ENCODE results near the gene ZNF710. TPM values are rescaled to one million over a fixed set of nuclear protein-coding genes. Genes with fewer than 3 reads are reported as not detected.
A peak's percentile ranks its signal among the peaks of the same experiment; 100 is the strongest.

Gene ZNF710
- total RNA-seq, 1 donor from 2014 or later, result 129 TPM

DNA sequence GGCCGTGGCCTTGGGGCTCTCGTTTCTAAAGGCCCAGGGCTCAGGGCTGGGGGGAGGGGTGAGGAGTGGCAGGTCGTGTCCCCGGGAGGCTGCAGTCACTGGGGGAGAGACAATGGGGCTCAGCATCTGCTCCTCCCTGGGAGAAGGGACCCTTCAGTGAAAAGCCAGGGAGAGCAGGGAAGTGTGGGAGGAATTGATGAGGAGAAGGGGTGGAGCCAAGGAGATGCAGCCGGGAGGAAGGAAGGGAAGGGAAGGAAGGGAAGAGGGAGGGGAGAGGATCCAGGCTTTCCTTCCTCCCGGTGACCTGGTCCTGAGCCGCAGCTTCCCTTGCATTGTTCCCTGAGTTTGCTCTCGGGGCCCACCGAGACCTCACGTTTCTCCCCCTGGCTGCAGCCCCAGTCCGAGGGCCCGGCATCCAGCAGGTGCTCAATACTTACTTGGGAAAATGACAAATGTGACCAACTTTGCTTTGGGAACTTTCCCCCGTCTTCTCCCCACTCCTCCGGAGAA, 1.4 kb upstream of the ZNF710 start:
- H3K36me3 Mint-ChIP-seq (ENCODE audit: low read depth, unreplicated experiment), result peaks cover 6% of the 10 kb centered on the region
- peak overlapping the region; percentile 87 for H3K4me3 Mint-ChIP-seq (ENCODE audit: unreplicated experiment)
- peaks cover 46% of the 10 kb centered on the region for H3K4me1 Mint-ChIP-seq (ENCODE audit: unreplicated experiment)
- H3K27ac Mint-ChIP-seq (ENCODE audit: unreplicated experiment), result peak overlapping the region; percentile 84
- peak; percentile 37 for DNase-seq (ENCODE audit: low spot score)
- peaks cover 14% of the 10 kb centered on the region for H3K27me3 Mint-ChIP-seq (ENCODE audit: unreplicated experiment)
- peaks cover 4% of the 10 kb centered on the region for H3K9me3 Mint-ChIP-seq (ENCODE audit: unreplicated experiment)
- TF ChIP-seq, protein P1, sequence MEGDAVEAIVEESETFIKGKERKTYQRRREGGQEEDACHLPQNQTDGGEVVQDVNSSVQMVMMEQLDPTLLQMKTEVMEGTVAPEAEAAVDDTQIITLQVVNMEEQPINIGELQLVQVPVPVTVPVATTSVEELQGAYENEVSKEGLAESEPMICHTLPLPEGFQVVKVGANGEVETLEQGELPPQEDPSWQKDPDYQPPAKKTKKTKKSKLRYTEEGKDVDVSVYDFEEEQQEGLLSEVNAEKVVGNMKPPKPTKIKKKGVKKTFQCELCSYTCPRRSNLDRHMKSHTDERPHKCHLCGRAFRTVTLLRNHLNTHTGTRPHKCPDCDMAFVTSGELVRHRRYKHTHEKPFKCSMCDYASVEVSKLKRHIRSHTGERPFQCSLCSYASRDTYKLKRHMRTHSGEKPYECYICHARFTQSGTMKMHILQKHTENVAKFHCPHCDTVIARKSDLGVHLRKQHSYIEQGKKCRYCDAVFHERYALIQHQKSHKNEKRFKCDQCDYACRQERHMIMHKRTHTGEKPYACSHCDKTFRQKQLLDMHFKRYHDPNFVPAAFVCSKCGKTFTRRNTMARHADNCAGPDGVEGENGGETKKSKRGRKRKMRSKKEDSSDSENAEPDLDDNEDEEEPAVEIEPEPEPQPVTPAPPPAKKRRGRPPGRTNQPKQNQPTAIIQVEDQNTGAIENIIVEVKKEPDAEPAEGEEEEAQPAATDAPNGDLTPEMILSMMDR (IDR thresholded peaks at IDR 0.05; ENCODE audit: unreplicated experiment), result no peak

DNA sequence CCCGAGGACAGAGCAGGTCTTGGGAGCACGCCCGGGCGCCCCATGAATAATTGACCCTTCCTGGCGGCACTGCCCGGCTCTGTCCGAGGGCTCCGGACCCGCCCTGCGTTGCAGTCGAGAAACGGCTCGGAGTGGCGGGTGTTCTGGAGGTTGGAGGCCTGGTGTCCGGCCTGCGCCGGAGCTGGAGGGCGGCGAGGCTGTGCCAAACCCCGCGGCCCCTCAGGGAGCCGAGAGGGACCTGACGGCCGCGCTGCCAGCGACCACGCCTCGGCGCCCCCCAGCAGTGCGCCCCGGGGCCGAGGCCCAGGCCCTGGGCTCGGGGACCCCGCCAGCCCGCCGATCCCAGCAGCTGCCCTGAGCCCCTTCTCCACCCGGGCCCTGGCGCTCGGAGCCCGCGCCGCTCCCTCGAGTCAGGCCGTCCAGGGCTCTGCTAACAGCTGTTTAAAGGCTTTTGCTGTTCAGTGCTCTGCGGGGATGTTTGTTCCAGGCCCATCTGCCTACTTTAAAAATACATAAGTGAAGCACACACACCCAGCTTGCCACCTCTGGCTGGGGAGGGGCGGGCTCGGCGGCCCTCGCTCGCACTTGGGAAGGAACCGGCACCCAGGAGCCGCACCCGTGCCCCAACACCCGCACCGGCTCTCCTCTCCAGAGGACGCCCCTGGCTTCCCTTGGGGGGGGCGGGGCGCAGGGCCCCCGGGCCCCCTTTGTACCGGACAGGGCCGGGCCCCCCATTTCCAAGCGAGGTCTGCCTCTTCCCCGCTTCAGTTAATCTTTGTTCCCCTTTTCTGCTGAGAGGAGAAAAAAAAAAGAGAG, 730 bp upstream of the ZNF710 start:
- H3K36me3 Mint-ChIP-seq (ENCODE audit: low read depth, unreplicated experiment), result peaks cover 11% of the 10 kb centered on the region
- H3K9me3 Mint-ChIP-seq (ENCODE audit: unreplicated experiment), result peaks cover 4% of the 10 kb centered on the region
- peaks cover 14% of the 10 kb centered on the region for H3K27me3 Mint-ChIP-seq (ENCODE audit: unreplicated experiment)
- H3K4me3 Mint-ChIP-seq (ENCODE audit: unreplicated experiment), result peak overlapping the region; percentile 97
- DNase-seq (ENCODE audit: low spot score), result peak; percentile 60
- TF ChIP-seq, protein P1 (IDR thresholded peaks at IDR 0.05; ENCODE audit: unreplicated experiment), result no peak
- peaks cover 51% of the 10 kb centered on the region for H3K4me1 Mint-ChIP-seq (ENCODE audit: unreplicated experiment)
- H3K27ac Mint-ChIP-seq (ENCODE audit: unreplicated experiment), result peak overlapping the region; percentile 98

DNA sequence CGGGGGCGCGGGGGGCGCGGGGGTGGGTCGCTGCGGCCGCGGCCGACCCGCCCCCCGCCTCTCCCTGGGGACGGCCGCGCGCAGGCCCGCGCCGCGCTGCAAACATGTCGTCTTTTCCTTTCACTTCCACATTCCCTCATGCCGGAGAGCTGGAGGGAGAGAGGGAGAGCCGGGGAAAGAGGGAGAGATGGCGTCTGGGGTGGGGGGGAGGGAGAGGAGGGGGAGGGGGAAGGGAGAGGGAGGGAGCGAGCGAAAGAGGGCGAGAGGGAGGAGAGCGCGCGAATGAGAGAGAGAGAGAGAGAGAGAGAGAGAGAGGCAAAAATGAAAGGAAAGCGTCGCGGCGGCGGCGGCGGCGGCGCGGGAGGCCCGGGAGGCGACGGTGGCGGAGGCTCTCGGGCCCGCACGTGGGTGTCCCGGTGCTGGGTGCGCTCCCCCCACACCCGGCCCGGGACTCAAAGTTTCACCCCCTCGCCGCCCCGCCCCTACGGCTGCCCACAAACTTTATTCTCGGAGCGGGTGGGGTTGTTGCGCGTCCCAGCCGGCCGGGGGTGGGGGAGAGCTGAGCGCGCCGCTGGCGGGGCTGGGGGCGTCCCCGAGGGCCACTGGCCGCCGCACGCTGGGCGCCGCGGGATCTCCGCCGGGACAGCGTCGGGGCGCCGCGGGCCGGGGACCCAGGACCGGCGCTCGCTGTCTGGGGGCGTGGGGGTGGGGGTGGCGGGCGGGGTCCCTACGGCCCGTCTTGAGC, 731 bp downstream of the ZNF710 start:
- TF ChIP-seq, protein P1 (IDR thresholded peaks at IDR 0.05; ENCODE audit: unreplicated experiment), result no peak
- DNase-seq (ENCODE audit: low spot score), result peak; percentile 48
- Mint-ChIP-seq H3K4me3 (ENCODE audit: unreplicated experiment) (peak overlapping the region; percentile 97), H3K27me3 (ENCODE audit: unreplicated experiment) (peaks cover 15% of the 10 kb centered on the region), H3K9me3 (ENCODE audit: unreplicated experiment) (peaks cover 4% of the 10 kb centered on the region), H3K27ac (ENCODE audit: unreplicated experiment) (peak overlapping the region; percentile 13), H3K36me3 (ENCODE audit: low read depth, unreplicated experiment) (peaks cover 11% of the 10 kb centered on the region), H3K4me1 (ENCODE audit: unreplicated experiment) (peaks cover 55% of the 10 kb centered on the region)

DNA sequence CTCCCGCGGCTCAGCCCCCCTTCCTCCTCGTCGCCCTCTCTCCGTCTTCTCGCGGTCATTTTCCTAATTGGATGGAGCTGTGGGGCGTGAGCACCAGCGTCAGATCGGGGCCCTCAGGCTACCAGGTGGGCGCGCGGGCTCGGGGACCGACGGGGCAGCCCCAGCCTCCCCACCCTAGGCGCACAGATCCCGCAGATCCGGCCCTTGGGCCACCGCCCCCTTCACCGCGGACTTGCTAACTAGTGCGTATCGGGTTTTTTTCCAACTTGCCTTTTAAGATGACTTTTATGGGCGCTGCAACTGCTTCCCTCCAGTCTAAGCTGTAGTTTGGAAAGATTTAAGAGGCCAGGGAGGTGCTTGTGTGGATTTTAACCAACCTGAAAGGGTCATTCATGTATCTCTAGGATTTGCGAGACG, 1.3 kb downstream of the ZNF710 start:
- DNase-seq (ENCODE audit: low spot score), result no peak

More for the DNA sequence above, 1.3 kb downstream of the ZNF710 start:
- Mint-ChIP-seq H3K27me3 (ENCODE audit: unreplicated experiment) (peaks cover 17% of the 10 kb centered on the region), H3K9me3 (ENCODE audit: unreplicated experiment) (peaks cover 4% of the 10 kb centered on the region), H3K4me1 (ENCODE audit: unreplicated experiment) (peaks cover 58% of the 10 kb centered on the region), H3K36me3 (ENCODE audit: low read depth, unreplicated experiment) (peaks cover 11% of the 10 kb centered on the region), H3K4me3 (ENCODE audit: unreplicated experiment) (peak overlapping the region; percentile 97), H3K27ac (ENCODE audit: unreplicated experiment) (peak overlapping the region; percentile 80)
- TF ChIP-seq, protein P1 (IDR thresholded peaks at IDR 0.05; ENCODE audit: unreplicated experiment), result no peak
